Gastrocnemius medialis (tissue), 4 donors: Measurements from ENCODE around the gene UBQLN4. TPM values are rescaled to one million over a fixed set of nuclear protein-coding genes. Genes with fewer than 3 reads are reported as not detected.

Experiments
- ATAC-seq, 2 donors: fragments of 150-250 bp; one replicate each; pipeline ENCODE4 v1.9.1; 2016
- DNase-seq, 2 donors: peaks; one replicate each; pipeline ENCODE4 v3.0.0-alpha.2; 2019
- H3K27ac ChIP-seq, 4 donors: fragments of 200-600 bp; sonication (generic); 1 replicate in 1 of 4; 2 replicates in 3 of 4; pipeline ENCODE4 v1.5.1; 2016 to 2018; ENCODE audit warnings: mild to moderate bottlenecking in 2 of 4, moderate library complexity in 1 of 4
- H3K27me3 ChIP-seq, 3 donors: fragments of 200-600 bp; sonication (generic) in 2 of 3; 1 replicate in 1 of 3; 2 replicates in 2 of 3; pipeline versions ENCODE4 v1.5.1 to v1.6.0; 2016 to 2019; ENCODE audit warnings: mild to moderate bottlenecking in 1 of 3, moderate library complexity in 1 of 3
- H3K36me3 ChIP-seq, 2 donors: fragments of 200-600 bp; sonication (generic) in 1 of 2; one replicate each; pipeline ENCODE4 v1.5.1; 2017 to 2018
- H3K4me1 ChIP-seq, 2 donors: fragments of 200-600 bp; sonication (generic) in 1 of 2; one replicate each; pipeline ENCODE4 v1.5.1; 2016 to 2017; ENCODE audit warnings: mild to moderate bottlenecking in 2 of 2
- H3K4me3 ChIP-seq, 4 donors: fragments of 200-600 bp; sonication (generic) in 3 of 4; 1 replicate in 1 of 4; 2 replicates in 3 of 4; pipeline ENCODE4 v1.5.1; 2016 to 2019; ENCODE audit warnings: mild to moderate bottlenecking in 2 of 4
- H3K9me3 ChIP-seq, 3 donors: fragments of 200-600 bp; sonication (generic) in 2 of 3; 1 replicate in 1 of 3; 2 replicates in 2 of 3; pipeline ENCODE4 v1.5.1; 2016 to 2019
- POLR2A ChIP-seq, 2 donors: fragments of 450-650 bp; IDR thresholded peaks; one replicate each; pipeline ENCODE4 v1.6.1; 2017; ENCODE audit warnings: antibody characterized with exemption in 2 of 2, mild to moderate bottlenecking in 2 of 2, moderate library complexity in 2 of 2
- in situ Hi-C, 4 donors: fragments of 200-750 bp; cut with MboI; loops; one replicate each; pipeline versions ENCODE4 v1.15.0 to v1.8.0; 2017; ENCODE audit warnings: low sequenced_read_pairs in 4 of 4
- intact Hi-C: fragments of 100-400 bp; cut with DNase I; formaldehyde crosslinking; loops from one replicate; pipeline ENCODE4 v1.15.1; 2023; ENCODE audit warnings: low total_unique reads
- total RNA-seq, 4 donors: library from RNA; depleted of rRNA; stranded (reverse); fragments of >200 nt; gene quantifications; one replicate each; pipeline versions ENCODE4 v1.1.0 to v1.2.3, GENCODE V29; 2016
- TF ChIP-seq, protein P1 (sequence below), 5 experiments: fragments of 450-650 bp in 3 of 5; fragments of 200-600 bp in 2 of 5; sonication (generic) in 2 of 5; IDR thresholded peaks in 4 of 5; conservative IDR thresholded peaks in 1 of 5; 1 replicate in 4 of 5; 2 replicates in 1 of 5; pipeline ENCODE4 v1.5.1; 2016 to 2019; ENCODE audit warnings: antibody characterized with exemption in 5 of 5, mild to moderate bottlenecking in 3 of 5, moderate library complexity in 3 of 5

UBQLN4 gene
- total RNA-seq, 4 donors from 2014 or later: 42.3 to 60.1 (median 46.0) TPM

DNA sequence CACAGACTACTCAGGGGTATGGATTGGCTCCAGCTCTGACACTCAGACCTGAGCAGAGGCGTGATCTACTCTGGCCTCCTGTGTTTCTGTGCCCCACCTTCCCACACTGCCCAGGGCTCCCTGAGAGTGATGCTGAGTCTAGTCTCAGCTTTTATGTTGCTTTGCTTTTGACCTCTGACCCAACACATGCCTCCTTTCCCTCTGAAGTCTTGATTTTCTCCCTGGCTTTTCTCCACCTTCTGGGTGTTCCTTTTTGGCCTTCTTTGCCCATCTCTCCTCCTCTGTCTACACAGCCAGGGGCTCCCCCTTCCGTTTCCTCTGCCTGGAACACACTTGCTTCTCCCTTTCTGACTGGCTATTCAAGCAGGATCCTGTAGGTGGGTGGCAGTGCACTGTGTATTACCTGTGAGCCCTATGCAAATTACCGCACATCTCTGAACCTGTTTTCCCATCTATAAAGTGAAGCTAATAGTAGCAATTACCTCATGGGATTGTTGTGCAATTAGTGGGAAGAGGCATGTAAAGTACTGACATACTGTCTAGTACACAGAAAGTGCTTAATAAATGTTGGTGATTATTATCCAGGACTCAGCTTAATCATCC is 42.4 kb upstream of the UBQLN4 start:
- intact Hi-C loops (loop anchor here (1.0 to 5.0 kb wide), 3 partner anchors 34 to 186 kb away; partner anchors contain the start of genes PMF1, SMG5 and TMEM79), in situ Hi-C loops (loop anchor here in 3 of 4 donors (5.0 kb wide), 1 partner anchor 36 kb away; no protein-coding TSS in a partner anchor)
- H3K27me3 ChIP-seq: no peaks in the 10 kb centered on the region
- no peaks in the 10 kb centered on the region for H3K9me3 ChIP-seq
- no peaks in the 10 kb centered on the region for H3K36me3 ChIP-seq
- peak overlapping the region; percentile 15 to 80 (median 63) for H3K27ac ChIP-seq
- ATAC-seq: no peak
- H3K4me3 ChIP-seq: no peak overlapping the region
- H3K4me1 ChIP-seq: peaks cover 7 to 21% of the 10 kb centered on the region in 2 donors
- TF ChIP-seq, protein P1, sequence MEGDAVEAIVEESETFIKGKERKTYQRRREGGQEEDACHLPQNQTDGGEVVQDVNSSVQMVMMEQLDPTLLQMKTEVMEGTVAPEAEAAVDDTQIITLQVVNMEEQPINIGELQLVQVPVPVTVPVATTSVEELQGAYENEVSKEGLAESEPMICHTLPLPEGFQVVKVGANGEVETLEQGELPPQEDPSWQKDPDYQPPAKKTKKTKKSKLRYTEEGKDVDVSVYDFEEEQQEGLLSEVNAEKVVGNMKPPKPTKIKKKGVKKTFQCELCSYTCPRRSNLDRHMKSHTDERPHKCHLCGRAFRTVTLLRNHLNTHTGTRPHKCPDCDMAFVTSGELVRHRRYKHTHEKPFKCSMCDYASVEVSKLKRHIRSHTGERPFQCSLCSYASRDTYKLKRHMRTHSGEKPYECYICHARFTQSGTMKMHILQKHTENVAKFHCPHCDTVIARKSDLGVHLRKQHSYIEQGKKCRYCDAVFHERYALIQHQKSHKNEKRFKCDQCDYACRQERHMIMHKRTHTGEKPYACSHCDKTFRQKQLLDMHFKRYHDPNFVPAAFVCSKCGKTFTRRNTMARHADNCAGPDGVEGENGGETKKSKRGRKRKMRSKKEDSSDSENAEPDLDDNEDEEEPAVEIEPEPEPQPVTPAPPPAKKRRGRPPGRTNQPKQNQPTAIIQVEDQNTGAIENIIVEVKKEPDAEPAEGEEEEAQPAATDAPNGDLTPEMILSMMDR (IDR thresholded peaks at IDR 0.05 in 4 of 5, conservative IDR thresholded peaks at IDR 0.05 in 1 of 5): no peak
- TF ChIP-seq POLR2A (IDR thresholded peaks at IDR 0.05): no peak
- no peak for DNase-seq

DNA sequence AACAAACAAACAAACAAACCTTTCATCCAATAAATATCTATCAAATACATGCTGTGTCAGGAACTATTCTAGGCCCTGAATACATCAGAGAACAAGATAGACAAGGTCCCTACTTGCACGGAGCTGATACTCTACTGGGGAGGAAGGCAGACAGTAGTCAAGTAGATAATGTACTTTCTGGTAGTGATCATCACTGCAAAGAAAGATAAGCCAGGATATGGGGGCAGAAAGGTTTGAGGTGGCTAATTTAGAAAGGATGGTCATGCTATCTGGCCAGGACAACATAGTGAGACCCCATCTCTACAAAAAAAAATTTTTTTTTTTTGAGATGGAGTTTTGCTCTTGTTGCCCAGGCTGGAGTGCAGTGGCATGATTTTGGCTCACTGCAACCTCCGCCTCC is 38.0 kb upstream of the UBQLN4 start:
- TF ChIP-seq, protein P1 (IDR thresholded peaks at IDR 0.05 in 4 of 5, conservative IDR thresholded peaks at IDR 0.05 in 1 of 5): no peak
- TF ChIP-seq POLR2A (IDR thresholded peaks at IDR 0.05): no peak
- no peaks in the 10 kb centered on the region for H3K36me3 ChIP-seq
- H3K27me3 ChIP-seq: no peaks in the 10 kb centered on the region
- ATAC-seq (no peak), DNase-seq (no peak)
- H3K4me1 ChIP-seq: peaks cover 4 to 5% of the 10 kb centered on the region in 2 donors
- intact Hi-C loops (no loop called here), in situ Hi-C loops (loop anchor here in 3 of 4 donors (5.0 kb wide), 2 partner anchors 41 to 131 kb away; no protein-coding TSS in a partner anchor)
- no peak overlapping the region for H3K4me3 ChIP-seq
- no peak overlapping the region for H3K27ac ChIP-seq
- no peaks in the 10 kb centered on the region for H3K9me3 ChIP-seq

DNA sequence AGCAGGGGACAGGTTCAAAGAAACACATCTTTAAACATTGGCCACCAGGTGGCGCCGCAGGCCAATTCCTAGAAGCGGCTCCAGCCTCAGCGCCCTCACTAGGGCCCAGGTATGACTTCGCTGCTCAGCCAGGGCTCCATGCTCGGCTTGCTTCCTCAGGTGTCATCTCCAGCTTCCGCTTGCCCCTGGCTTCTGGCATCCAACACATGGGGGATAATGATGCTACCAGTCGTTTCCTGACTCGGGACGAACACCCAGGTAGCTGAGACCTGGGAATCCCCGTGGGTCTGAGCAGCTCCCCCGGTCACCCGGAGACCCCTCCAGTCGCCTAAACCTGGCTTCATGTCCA is 37.2 kb upstream of the UBQLN4 start:
- peak; percentile 90 to 94 for ATAC-seq
- Histone ChIP-seq H3K36me3 (no peaks in the 10 kb centered on the region), H3K27ac (no peak overlapping the region), H3K27me3 (no peaks in the 10 kb centered on the region), H3K4me3 (no peak overlapping the region), H3K9me3 (no peaks in the 10 kb centered on the region), H3K4me1 (no peaks in the 10 kb centered on the region)
- intact Hi-C loops (loop anchor here (1.0 kb wide), 1 partner anchor 134 kb away; no protein-coding TSS in a partner anchor), in situ Hi-C loops (loop anchor here in 3 of 4 donors (5.0 kb wide), 2 partner anchors 41 to 131 kb away; no protein-coding TSS in a partner anchor)
- DNase-seq: peak in 1 of 2 donors; percentile 77
- TF ChIP-seq, protein P1 (IDR thresholded peaks at IDR 0.05 in 4 of 5, conservative IDR thresholded peaks at IDR 0.05 in 1 of 5): peak in 4 of 5 experiments; percentile 88 to 94 (median 92)
- no peak for TF ChIP-seq POLR2A (IDR thresholded peaks at IDR 0.05)

DNA sequence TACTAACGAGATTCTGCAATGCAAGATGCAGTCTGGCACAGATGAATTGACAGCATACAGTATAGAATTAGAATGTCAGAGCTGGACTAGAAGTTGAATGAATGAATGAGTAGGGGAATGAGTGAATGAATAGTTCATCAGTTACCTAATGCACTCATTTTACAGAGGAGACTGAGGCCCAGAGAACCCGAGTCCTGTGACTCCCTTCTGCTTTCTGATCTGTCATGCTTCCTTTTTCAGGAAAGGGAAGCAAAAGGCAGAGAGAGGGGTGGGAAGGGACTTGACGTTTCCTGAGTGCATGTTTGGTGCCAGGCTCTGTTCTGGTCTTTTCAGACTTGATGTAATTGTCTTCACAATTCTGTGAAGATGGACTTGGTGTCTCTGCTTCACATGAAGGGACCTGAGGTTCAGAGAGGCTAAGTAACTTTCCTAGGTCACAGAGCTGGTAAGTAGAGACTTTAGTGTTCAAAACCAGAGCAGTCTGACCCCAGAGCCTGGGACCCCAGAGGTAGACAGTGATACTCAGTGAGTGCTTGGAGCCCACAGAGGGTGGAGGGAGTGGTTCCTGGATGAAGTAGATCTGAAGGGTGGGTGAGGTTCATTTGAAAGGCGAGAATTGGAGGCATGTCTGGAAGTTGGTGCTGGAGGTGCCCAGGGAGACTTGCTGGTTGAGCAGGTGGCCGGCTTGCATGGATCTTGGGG is 36.7 kb upstream of the UBQLN4 start:
- H3K4me1 ChIP-seq: no peaks in the 10 kb centered on the region
- TF ChIP-seq, protein P1 (IDR thresholded peaks at IDR 0.05 in 4 of 5, conservative IDR thresholded peaks at IDR 0.05 in 1 of 5): peak in 1 of 5 experiments; percentile 69
- no peak for TF ChIP-seq POLR2A (IDR thresholded peaks at IDR 0.05)
- no peaks in the 10 kb centered on the region for H3K9me3 ChIP-seq
- H3K4me3 ChIP-seq: no peak overlapping the region
- in situ Hi-C loops (loop anchor here in 3 of 4 donors (5.0 kb wide), 2 partner anchors 42 to 132 kb away; no protein-coding TSS in a partner anchor), intact Hi-C loops (loop anchor here (1.0 kb wide), 1 partner anchor 135 kb away; no protein-coding TSS in a partner anchor)
- H3K27ac ChIP-seq: no peak overlapping the region
- no peaks in the 10 kb centered on the region for H3K27me3 ChIP-seq
- ATAC-seq: peak; percentile 14 to 23
- H3K36me3 ChIP-seq: no peaks in the 10 kb centered on the region
- DNase-seq: no peak
